Activated CD8-positive, alpha-beta memory T cell treated with anti-CD3 and anti-CD28 coated beads, Interleukin-2, amount 50 U/mL, for 1 hour (primary cell): Measurements from ENCODE around the gene HLA-DQA1.
"Not testable (repeated sequence)": the region's sequence is repeated elsewhere in the genome, so short reads cannot be mapped to it uniquely, and the experiment has no call there.

Experiments
- DNase-seq: peaks from one replicate; pipeline ENCODE4 v3.0.0-alpha.2; 2020; ENCODE audit errors: extremely low read depth

The HLA-DQA1 gene

GRCh38 chr6:32658268-32658897, 21.2 kb downstream of the HLA-DQA1 start:
- no peak for DNase-seq

GRCh38 chr6:32659856-32660595, 22.8 kb downstream of the HLA-DQA1 start:
- no peak for DNase-seq

GRCh38 chr6:32662099-32662498, 24.9 kb downstream of the HLA-DQA1 start:
- DNase-seq: no peak

GRCh38 chr6:32662836-32663235, 25.6 kb downstream of the HLA-DQA1 start:
- DNase-seq: no peak

GRCh38 chr6:32664354-32664753, 27.1 kb downstream of the HLA-DQA1 start:
- DNase-seq: no peak

- peak; percentile 9 for DNase-seq
Observed at GRCh38 chr6:32664827-32665362, 27.7 kb downstream of the HLA-DQA1 start.

GRCh38 chr6:32665661-32666060, 28.5 kb downstream of the HLA-DQA1 start:
- no peak for DNase-seq

GRCh38 chr6:32666420-32667300, 29.5 kb downstream of the HLA-DQA1 start, which contains the start of gene HLA-DQB1:
TSS of gene HLA-DQB1 (minus strand) at chr6:32666657. CDS start at chr6:32666607, 50 bp downstream.
- DNase-seq: peak; percentile 26

GRCh38 chr6:32668226-32668747, 31.1 kb downstream of the HLA-DQA1 start:
- DNase-seq: peak; percentile 45

- no peak for DNase-seq
Observed at GRCh38 chr6:32669240-32669639, 32.0 kb downstream of the HLA-DQA1 start.

GRCh38 chr6:32669893-32670292, 32.7 kb downstream of the HLA-DQA1 start:
- no peak for DNase-seq

GRCh38 chr6:32671908-32672307, 34.7 kb downstream of the HLA-DQA1 start:
- DNase-seq: not testable (repeated sequence)

GRCh38 chr6:32674123-32674522, 36.9 kb downstream of the HLA-DQA1 start:
- DNase-seq: not testable (repeated sequence)

GRCh38 chr6:32679492-32679891, 42.3 kb downstream of the HLA-DQA1 start:
- no peak for DNase-seq

GRCh38 chr6:32680055-32680454, 42.8 kb downstream of the HLA-DQA1 start:
- DNase-seq: no peak

GRCh38 chr6:32684246-32684645, 47.0 kb downstream of the HLA-DQA1 start:
- no peak for DNase-seq

GRCh38 chr6:32685603-32686002, 48.4 kb downstream of the HLA-DQA1 start:
- DNase-seq: peak; percentile 17

- DNase-seq: no peak
Observed at GRCh38 chr6:32689531-32690501, 52.6 kb downstream of the HLA-DQA1 start.

GRCh38 chr6:32692019-32692418, 54.8 kb downstream of the HLA-DQA1 start:
- DNase-seq: peak; percentile 18
